Right ventricle myocardium inferior (tissue), 1 donor: ENCODE results near the gene ZFPM1. TPM values are rescaled to one million over a fixed set of nuclear protein-coding genes. Genes with fewer than 3 reads are reported as not detected.

Experiments used
- ATAC-seq: fragments of 200-7000 bp; cut with Tn5 transposase; one replicate; pipeline ENCODE4 v1.9.1; 2020; ENCODE audit warnings: mild to moderate bottlenecking, moderate library complexity
- DNase-seq: peaks from one replicate; pipeline ENCODE4 v3.0.0; 2021; ENCODE audit errors: missing footprints
- intact Hi-C: fragments of 100-400 bp; cut with DNase I; formaldehyde crosslinking; loops from one replicate; pipeline ENCODE4 v1.11.0; 2022
- total RNA-seq: library from RNA; stranded (reverse); fragmentation: NEBNext Ultra II Directional; extraction: Animal tissue kit (Norgen Biotek cat#: 25700); gene quantifications from one replicate; pipeline ENCODE4 v1.2.1, GENCODE V29; 2021
- donor health status: DM: no; HTN: yes; CAD: no; lungs with severe emphysema.

The ZFPM1 gene
- total RNA-seq, 1 donor from 2014 or later = 4.1 TPM

DNA sequence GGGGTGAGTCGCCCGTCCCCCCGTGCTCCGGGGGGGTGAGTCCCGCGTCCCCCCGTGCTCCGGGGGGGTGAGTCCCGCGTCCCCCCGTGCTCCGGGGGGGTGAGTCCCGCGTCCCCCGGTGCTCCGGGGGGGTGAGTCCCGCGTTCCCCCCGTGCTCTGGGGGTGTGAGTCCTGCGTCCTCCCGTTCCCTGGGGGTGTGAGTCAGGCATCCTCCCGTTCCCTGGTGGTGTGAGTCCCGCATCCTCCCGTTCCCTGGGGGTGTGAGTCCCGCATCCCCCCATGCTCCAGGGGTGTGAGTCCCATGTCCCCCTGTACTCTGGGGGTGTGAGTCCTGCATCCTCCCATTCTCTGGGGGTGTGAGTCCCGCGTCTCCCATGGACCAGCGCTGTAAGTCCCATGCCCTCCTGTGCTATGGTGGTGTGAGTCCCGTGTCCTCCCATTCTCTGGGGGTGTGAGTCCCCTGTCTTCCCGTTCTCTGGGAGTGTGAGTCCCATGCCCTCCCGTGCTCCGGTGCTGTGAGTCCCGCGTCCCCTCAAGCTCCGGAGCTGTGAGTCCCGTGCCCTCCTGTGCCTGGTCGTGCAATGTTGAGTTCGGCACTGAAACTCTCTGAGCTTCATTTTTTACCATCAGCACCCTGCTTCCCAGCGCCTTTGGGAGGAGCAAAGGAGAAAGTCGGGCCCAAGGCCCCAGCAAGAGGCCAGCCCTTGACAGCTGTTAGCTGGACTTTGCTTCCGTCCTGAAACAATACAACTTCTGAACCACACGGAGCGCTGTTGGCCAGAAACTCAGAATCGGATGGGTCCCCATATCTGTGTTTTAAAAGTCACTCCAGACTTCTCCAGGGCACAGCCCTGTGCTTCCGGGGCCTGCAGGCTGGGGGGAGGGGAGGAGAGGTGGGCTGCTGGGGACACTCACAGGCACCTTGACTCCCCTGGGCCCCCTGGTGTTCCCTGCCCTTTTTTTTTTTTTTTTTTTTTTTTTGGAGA lies 105.7 kb downstream of the ZFPM1 start:
- intact Hi-C loops = no loop called here
- DNase-seq (peak; percentile 86), ATAC-seq (peak; percentile 65)

DNA sequence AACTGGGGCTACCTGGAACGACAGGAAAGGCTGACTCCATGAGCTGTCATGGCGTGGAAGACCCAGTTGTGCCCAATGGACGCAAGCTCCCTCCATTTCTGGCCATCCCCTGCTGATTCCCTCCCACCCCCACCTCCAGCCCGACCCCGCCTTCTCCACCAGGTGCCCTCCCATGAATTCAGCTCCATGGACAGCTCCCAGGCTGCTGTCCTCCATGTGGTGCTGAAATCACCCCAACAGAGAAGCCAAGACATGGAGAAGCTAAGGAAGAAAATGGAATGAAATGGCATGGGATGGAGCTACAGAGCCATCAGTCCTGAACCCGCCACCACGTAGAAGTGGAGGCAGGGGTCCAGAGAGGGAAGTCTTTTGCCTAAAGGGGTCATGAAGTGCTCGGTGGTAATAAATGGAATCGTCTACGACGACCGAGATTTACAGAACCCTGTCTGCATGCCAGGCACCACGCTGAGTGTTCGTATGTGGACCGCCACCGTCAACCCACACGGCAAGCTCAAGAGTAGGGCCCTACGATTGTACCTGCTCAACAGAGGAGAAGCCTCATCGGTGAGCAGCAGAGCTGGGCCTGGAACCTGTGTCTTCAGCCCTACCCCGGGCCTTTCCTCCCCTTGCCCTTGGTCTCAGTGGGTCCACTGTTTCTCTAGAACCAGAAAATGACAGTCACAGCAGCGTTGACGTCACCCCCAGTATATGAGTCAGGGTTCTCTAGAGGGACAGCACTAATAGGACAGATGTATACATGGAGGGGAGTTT lies 107.8 kb downstream of the ZFPM1 start:
- ATAC-seq (no peak), DNase-seq (peak; percentile 22)
- intact Hi-C loops = no loop called here

DNA sequence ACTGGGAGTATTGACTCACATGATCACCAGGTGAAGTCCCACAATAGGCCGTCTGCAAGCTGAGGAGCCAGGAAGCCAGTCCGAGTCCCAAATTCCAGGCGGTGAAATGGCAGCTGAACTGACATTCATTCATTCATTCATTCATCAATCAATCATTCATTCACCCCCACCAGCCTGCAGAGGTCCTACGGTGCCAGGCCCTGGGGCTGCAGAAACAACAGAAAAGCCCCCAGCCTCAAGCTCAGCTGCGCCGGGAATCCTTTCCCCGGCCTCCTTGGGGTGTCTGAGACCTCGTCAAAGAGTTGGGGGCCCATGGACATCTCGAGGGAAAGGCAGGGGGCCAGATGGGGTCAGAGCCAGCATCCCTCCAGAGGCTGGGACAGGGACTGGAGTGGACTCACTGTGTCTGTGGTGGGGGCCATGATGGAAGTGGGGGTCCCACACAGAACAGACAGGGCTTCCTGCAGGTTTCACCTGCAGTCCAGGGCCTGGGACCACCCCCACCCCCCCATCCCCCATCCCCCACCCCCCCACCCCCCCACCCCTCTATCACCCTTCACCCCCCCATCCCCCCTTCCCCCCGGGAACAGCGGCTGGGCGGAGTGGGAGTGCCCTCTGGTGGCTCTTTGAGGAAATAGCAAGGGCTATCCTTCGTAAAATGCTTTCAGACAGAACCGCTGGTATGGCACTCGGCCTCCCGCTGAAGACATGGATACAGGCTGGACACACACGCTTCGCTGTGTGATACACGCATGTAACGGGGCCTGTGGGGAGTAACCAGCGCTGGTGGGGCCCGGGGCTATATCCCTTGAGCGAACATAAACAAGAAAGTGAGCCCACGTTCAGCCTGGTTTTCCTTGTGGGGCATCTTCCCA lies 108.6 kb downstream of the ZFPM1 start:
- ATAC-seq (peak; percentile 51), DNase-seq (peak; percentile 76)
- intact Hi-C loops = loop anchor here (2.0 kb wide), 1 partner anchor 119 kb away; no protein-coding TSS in a partner anchor

DNA sequence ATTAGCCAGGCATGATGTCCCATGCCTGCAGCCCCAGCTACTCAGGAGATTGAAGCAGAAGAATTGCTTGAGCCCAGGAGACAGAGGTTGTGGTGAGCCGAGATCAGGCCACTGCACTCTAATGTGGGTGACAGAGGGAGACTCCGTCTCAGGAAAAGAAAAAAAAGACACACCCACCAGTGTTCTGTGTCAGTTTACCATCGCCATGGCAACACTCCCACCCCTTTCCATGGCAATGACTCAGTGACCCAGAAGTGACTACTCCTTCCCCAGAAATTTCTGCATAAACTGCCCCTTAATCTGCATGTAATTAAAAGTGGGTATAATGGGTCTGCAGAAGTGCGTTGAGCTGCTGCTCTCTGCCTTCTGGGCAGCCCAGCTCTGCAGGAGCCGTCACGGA lies 113.1 kb downstream of the ZFPM1 start:
- intact Hi-C loops = no loop called here
- ATAC-seq (no peak), DNase-seq (no peak)

DNA sequence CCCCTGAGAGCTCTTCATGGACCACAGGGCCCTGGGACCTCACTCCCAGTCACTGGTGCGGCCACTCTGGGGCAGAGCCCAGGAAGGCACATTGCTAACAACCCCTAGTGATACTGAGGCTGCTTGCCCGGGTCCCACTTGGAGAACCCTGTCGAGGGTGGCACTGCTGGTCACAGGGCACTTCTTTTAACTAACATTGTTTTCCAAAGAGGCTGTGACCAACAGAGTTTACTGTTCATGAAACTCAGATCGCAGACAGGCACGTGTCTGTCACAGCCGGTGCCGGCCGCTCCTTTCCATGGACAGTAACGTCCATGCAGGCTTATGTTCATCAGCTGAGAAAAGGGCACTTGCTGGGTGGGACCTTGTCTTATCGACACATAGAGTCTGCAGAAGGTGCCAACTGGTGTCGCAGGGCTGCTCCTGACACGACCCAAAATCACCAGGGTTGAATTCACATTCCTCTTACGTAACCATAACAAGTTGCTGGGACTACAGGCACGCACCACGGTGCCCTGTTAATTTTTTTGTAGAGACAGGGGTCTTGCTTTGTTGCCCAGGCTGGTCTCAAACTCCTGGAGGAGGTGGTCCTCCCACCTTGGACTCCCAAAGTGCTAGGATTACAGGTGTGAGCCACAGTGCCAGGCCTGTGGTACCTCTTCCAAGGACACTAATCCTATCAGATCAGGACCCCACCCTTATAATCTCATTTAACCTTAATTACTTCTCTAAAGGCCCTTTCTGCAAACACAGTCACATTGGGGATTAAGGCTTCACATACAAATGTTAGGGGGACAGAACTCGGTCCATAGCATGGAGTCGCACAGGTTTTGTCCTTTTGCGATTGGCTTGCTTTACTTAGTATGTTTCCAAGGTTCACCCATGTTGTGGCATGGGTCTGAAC lies 115.9 kb downstream of the ZFPM1 start:
- DNase-seq = peak; percentile 55
- intact Hi-C loops = no loop called here
- ATAC-seq = no peak

DNA sequence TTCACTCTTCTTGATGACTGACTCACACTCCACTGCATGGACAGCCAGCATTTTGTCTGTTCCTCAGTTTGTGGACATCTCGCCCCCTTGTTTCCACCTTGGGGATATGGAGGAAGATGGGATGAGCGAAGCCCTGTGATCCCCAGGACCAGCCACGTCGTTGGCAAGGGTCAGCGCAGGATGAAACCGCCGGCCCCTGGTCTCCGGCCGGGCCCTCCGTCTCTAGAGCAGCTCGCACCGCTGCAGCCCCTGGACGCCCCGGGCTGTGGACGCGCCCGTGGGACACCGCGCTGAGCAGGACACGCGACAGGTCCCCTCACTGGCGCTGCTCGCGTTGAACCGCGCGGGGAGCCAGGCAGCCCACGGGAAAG lies 116.5 kb downstream of the ZFPM1 start:
- peak; percentile 49 for ATAC-seq
- intact Hi-C loops = no loop called here
- peak; percentile 74 for DNase-seq

DNA sequence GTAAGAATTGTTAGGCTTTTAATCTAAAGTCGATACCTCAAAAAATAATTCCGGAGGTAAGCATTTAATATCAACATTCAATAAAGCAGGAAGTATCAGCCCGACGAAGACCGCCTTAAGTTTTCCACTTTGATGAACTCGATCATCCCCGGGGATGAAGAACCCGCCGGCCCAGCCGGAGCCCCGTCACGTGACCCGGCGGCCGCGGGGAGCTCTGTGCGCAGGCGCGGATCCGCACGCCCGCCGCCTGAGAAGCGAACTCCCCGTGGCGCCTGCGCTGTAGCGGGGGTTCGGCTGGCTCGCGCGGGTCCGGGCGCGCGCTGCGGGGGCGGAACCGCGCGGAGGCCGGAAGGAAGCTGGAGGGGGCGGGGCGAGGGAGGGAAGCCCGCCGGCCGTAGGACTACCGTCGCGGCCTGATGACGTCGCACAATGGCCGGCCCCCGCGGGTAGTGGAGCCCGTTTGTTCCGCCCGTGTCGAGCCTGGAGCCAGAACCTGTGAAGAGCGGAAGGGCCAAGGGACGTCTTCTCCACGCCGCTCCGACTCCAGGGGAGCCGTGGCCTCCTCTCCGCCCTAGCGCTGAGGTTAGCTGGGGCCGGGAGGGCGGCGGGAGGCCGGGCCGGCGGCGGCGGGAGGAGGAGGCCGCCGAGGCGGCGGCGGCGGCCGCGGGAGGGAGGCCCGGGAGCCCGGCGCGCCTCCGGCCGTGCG lies 117.1 kb downstream of the ZFPM1 start, which contains the start of gene ZC3H18:
TSS of gene ZC3H18 (plus strand) at position 419 of the 706 bp plus-strand sequence. CDS start 6,721 bp downstream, outside the sequence.
- peak; percentile 98 for DNase-seq
- intact Hi-C loops = loop anchor here (1.0 kb wide), 1 partner anchor 93 kb away; the partner anchor contains the start of gene MVD
- peak; percentile 99 for ATAC-seq

DNA sequence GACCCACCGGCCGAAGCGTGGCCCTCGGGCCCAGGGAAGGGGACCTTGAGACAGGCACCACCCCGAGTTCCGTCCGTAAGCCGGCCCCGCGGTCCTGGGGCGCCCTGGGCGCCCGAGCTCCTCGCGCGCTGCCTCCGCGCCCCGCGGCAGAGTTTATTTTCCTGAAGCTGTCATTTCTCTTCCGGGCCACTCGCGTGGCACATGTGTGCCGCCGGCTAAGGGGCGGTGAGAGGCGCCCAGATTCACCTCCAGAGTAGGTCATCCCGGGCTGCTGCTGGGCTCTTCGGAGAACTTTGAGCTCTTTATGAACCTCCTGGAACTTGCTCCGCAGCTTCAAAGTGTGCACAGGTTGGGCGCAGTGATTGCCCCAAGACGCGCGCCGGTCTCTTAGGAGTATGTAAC lies 117.6 kb downstream of the ZFPM1 start:
- ATAC-seq (no peak), DNase-seq (peak; percentile 72)
- intact Hi-C loops = loop anchor here (1.0 kb wide), 1 partner anchor 93 kb away; the partner anchor contains the start of gene MVD

DNA sequence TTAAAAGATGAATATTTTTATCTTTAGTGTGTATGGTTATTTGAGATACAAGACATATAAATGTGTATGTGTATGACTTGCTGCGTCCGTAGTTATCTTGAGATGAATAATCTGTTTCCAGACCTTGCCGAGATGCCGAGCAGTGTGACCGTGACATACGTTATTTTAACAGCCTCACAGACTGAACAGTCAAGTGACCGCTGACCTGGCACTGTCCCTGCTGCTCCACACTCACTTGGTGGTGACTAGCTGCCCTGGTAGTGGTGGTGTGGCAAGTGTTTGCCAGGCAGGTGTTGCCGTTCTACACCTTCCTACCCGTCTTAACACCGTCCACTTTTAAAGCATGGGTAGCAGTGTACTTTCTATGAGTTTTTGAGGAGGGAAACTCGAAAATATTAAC lies 122.2 kb downstream of the ZFPM1 start:
- intact Hi-C loops = no loop called here
- DNase-seq = no peak
- ATAC-seq = no peak

DNA sequence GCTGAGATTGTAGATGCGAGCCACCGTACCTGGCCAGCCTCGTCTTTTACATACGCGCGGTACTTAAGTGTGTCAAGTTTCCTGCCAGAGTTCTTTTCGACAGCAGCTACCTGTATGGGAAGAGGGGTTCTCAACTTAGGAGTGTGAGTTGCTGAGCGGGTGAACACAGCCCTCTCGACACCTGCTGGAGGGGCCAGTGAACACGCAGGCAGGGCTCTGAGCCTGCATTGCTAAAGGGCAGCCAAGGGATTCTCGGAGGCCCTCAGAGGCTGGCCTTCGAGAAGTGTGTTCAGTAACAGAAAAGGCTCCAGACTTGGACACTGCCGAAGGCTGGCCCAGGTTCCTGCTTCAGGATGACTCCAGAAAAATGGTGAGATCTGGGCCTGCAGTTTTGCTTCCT lies 123.2 kb downstream of the ZFPM1 start:
- DNase-seq = no peak
- intact Hi-C loops = no loop called here
- ATAC-seq = no peak

DNA sequence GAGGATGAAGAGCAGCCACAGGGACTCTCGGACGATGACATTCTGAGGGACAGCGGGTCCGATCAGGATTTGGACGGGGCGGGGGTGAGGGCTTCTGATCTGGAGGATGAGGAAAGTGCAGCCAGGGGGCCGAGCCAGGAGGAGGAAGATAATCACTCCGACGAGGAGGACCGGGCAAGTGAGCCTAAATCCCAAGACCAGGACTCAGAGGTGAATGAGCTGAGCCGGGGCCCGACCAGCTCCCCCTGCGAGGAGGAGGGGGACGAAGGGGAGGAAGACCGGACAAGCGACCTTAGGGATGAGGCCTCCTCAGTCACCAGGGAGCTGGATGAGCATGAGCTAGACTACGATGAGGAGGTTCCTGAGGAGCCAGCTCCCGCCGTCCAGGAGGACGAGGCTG lies 124.1 kb downstream of the ZFPM1 start:
- ATAC-seq = no peak
- DNase-seq = no peak
- intact Hi-C loops = no loop called here

DNA sequence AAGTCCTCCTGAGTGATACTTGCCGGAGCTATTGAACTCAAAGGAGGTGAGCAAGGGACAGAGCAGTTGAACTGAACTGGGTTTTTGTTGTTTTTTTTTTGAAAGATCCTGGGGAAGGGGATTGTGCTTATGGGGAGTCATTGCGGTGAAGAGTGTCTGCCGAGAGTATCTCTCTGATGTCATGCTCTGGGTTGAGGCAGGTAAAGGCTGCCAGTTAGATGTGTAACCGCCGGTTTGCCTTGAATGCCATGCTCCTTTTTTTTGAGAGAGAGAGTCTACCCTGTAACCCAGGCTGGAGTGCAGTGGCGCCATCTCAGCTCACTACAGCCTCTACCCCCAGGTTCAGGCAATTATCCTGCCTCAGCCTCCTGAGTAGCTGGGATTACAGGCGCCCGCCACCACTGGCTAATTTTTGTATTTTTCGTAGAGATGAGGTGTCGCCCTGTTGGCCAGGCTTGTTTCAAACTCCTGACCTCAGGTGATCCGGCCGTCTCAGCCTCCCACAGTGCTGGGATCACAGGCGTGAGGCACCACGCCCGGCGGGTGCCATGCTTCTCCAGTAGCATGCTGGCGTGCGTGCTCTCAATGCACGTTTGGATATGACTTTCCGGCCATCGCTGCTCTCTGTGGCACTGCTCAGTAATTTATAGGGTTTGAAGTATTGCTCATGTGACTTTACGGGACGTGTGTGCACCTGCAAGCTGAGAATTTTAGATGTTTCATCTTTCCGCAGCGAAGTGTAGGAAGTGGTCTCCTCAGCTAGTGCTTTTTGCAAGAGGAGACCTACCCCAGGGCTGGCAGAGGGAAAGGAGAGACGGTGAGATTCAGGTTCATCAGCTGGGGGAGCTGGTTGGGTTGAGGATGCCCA lies 125.6 kb downstream of the ZFPM1 start:
- ATAC-seq = no peak
- intact Hi-C loops = no loop called here

DNA sequence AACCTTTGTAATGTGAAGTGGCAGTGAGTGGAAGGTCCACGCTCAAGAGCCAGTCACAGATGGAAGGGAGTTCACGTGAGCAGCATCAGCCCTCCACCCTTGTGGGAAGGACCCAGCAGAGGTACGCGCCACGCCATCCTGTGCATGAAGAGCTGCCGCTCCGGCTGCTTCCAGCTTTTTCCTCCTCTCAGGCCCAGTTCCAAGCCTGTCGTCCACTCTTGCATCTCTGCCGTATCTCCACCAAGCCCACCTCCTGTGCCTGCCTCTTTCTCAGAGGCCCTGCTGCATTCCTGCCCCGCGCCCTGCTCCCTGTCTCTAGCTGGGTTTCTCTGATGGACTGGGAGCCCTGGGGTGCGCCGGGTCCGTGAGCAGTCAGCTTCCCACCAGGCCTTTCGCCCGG lies 127.3 kb downstream of the ZFPM1 start:
- intact Hi-C loops = no loop called here
- no peak for DNase-seq

More for the DNA sequence above, 125.6 kb downstream of the ZFPM1 start:
- no peak for DNase-seq

DNA sequence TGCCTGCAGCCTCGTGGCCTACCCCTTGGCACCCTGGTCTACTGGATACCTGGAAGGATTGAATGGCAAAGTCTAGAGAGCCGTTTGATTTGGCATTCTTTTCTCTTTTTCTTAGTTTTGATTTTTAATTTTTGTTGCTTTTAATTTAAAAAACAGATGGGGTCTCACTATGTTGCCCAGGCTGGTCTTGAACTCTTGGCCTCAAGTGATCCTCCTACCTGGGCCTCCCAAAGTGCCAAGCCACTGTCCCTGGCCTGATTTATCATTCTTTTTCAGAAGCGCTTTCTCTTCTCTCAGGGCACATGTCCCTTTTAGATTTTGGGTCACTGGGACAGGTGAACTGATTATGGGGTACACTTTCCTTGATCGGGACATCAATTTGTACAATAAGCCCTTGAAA lies 128.0 kb downstream of the ZFPM1 start:
- ATAC-seq = no peak
- intact Hi-C loops = no loop called here
- no peak for DNase-seq

More for the DNA sequence above, 127.3 kb downstream of the ZFPM1 start:
- ATAC-seq = no peak

DNA sequence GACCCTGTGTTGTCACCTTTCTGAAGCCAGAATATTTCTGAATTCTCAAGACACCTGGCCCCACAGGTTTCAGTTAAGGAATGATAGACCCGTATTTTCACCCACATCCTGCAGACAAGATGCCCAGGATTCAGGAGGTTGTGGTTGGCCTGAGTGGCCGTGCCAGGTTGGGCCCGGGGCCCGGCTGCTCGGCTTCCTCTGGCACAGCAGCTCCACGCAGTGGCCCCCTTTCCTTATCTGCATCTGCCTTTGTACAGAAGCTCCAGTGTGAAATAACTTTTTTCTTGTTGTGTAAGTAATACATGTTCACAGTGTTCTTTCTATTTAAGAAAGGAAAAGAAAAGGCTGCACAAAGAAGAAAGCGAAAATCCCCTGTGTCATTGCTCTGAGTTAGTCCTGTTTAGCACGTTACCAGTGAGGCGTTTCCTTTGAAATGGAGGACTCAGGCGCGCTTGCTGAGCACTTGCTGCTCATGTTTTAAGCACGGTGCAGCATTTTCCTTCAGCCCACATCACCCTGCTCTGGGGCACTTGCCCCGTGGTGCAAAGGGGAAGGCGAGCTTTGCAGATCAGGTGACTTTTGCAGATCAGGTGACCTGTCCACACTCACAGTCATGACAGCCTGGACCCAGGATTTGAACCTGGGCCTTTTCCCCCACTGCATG lies 130.0 kb downstream of the ZFPM1 start:
- DNase-seq (no peak), ATAC-seq (no peak)
- intact Hi-C loops = no loop called here

DNA sequence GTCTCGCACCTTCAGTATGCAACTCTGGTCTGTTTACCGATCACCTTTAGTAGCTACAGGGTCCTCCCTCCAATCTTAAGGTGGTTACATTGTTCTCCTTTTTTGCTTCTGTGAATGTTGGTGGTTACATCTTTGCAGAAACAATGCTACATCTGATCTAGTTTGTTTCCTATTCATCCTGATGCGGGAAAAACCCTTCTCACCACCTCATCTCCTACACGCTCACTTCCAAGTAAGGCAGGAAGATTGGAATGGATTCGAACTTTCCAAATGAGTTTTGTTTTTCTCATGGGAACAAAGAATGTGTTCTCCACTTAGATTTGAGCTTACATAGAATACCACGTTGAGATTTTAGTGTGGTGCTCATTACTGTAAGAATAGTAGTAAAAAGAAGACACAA lies 131.6 kb downstream of the ZFPM1 start:
- DNase-seq (no peak), ATAC-seq (no peak)
- intact Hi-C loops = no loop called here
